HCT116 (cell line): ENCODE results near the gene SPOCD1. TPM values are rescaled to one million over a fixed set of nuclear protein-coding genes. Genes with fewer than 3 reads are reported as not detected.

Experiments used
- ATAC-seq: fragments of 200-7000 bp; cut with Tn5 transposase; 2 replicates; pipeline ENCODE4 v1.9.1; 2020; ENCODE audit warnings: mild to moderate bottlenecking, moderate library complexity
- BruUV-seq: library from RNA; stranded (reverse); fragments of 400-500 nt; replicated peaks from 2 replicates; lab custom pipeline; 2021; lab: Mats Ljungman, UMichigan
- CTCF ChIA-PET: fragments of 300-600 bp; sonication (Branson Sonifier 250); formaldehyde crosslinking; loops from one replicate; lab custom pipeline; 2021; ENCODE audit warnings: antibody characterized with exemption; lab: Charles Lee
- POLR2A ChIA-PET: fragments of 300-600, 350-600 bp; sonication (Branson Sonifier 250); formaldehyde crosslinking; loops from one replicate; lab custom pipeline; 2021; ENCODE audit warnings: antibody characterized with exemption; lab: Charles Lee
- RAD21 ChIA-PET, 2 experiments: fragments of 300-600 bp; sonication (Branson Sonifier 250); formaldehyde crosslinking; loops; one replicate each; lab custom pipeline; 2023; ENCODE audit warnings: low total read pairs in 2 of 2; ENCODE audit not compliant: uncharacterized antibody in 2 of 2, unreplicated experiment in 2 of 2, low non-redundant PET in 1 of 2; lab: Charles Lee
- DNase-seq: peaks from one replicate; pipeline ENCODE4 v3.0.0-alpha.2; 2010; ENCODE audit warnings: low read depth, low spot score
- H2AFZ ChIP-seq: fragments of 200-600 bp; shearing (Covaris generic), sonication (generic); 2 replicates; pipeline ENCODE4 v1.6.1; 2017; ENCODE audit warnings: low read depth, mixed run types, mixed read lengths, antibody characterized with exemption, low read length; ENCODE audit not compliant: poor library complexity, severe bottlenecking
- H3K27ac ChIP-seq: 2 replicates; pipeline ENCODE4 v1.5.1; 2012; ENCODE audit warnings: low read depth, low read length
- H3K27me3 ChIP-seq: fragments of 200-600 bp; sonication (generic); 2 replicates; pipeline ENCODE4 v1.6.1; 2016; ENCODE audit warnings: mixed run types, low read length, mixed read lengths; ENCODE audit not compliant: insufficient read depth
- H3K36me3 ChIP-seq, 2 experiments: fragments of 200-500 bp in 1 of 2; fragments of 200-600 bp in 1 of 2; sonication (Bioruptor generic) in 1 of 2; sonication (generic) in 1 of 2; 2 replicates each; pipeline versions ENCODE4 v1.5.1 to v1.6.1; 2014 to 2016; ENCODE audit warnings: low read length in 2 of 2, inconsistent platforms in 1 of 2, mixed read lengths in 1 of 2, mixed run types in 1 of 2; ENCODE audit not compliant: insufficient read depth in 2 of 2, control insufficient read depth in 1 of 2
- H3K4me1 ChIP-seq, 2 experiments: fragments of 200-600 bp in 1 of 2; sonication (generic) in 1 of 2; 2 replicates each; pipeline versions ENCODE4 v1.5.1 to v1.6.1; 2012 to 2017; ENCODE audit warnings: low read length in 2 of 2, inconsistent platforms in 1 of 2, mild to moderate bottlenecking in 1 of 2, mixed read lengths in 1 of 2, mixed run types in 1 of 2, moderate library complexity in 1 of 2; ENCODE audit not compliant: insufficient read depth in 2 of 2, control insufficient read depth in 1 of 2
- H3K4me2 ChIP-seq: fragments of 200-600 bp; sonication (generic); 2 replicates; pipeline ENCODE4 v1.6.1; 2017; ENCODE audit warnings: mixed run types, low read length, mixed read lengths
- H3K4me3 ChIP-seq, 2 experiments: fragments of 200-600 bp in 1 of 2; sonication (generic) in 1 of 2; replicated peaks in 1 of 2; 2 replicates each; pipeline ENCODE4 v1.5.1; 2011 to 2016; ENCODE audit warnings: low read length in 2 of 2, control low read depth in 1 of 2, low read depth in 1 of 2, mild to moderate bottlenecking in 1 of 2, mixed read lengths in 1 of 2, mixed run types in 1 of 2
- H3K79me2 ChIP-seq: fragments of 200-600 bp; sonication (generic); 2 replicates; pipeline ENCODE4 v1.6.1; 2017; ENCODE audit warnings: mild to moderate bottlenecking, mixed run types, low read length, moderate library complexity, mixed read lengths; ENCODE audit not compliant: insufficient read depth
- H3K9ac ChIP-seq: fragments of 200-600 bp; sonication (generic); 2 replicates; pipeline ENCODE4 v1.6.1; 2016; ENCODE audit warnings: low read length, mixed read lengths
- H3K9me2 ChIP-seq: fragments of 200-600 bp; sonication (generic), shearing (Covaris generic); 2 replicates; pipeline ENCODE4 v1.6.1; 2017; ENCODE audit warnings: mixed run types, mild to moderate bottlenecking, moderate library complexity; ENCODE audit not compliant: insufficient read depth
- H3K9me3 ChIP-seq, 2 experiments: fragments of 200-500 bp in 1 of 2; fragments of 200-600 bp in 1 of 2; sonication (Bioruptor generic) in 1 of 2; sonication (generic) in 1 of 2; 2 replicates each; pipeline ENCODE4 v1.6.1; 2014 to 2017; ENCODE audit warnings: low read length in 2 of 2, mixed read lengths in 2 of 2, inconsistent platforms in 1 of 2, low read depth in 1 of 2, mild to moderate bottlenecking in 1 of 2, mixed run types in 1 of 2, moderate library complexity in 1 of 2; ENCODE audit not compliant: control insufficient read depth in 1 of 2, insufficient read depth in 1 of 2
- H4K20me1 ChIP-seq: fragments of 200-600 bp; sonication (generic), shearing (Covaris generic); 2 replicates; pipeline ENCODE4 v1.6.1; 2017; ENCODE audit warnings: mixed run types, mild to moderate bottlenecking, moderate library complexity; ENCODE audit not compliant: insufficient read depth
- CBX3 ChIP-seq: IDR thresholded peaks from 2 replicates; pipeline ENCODE4 v1.6.1; 2012; ENCODE audit warnings: low read depth
- CEBPB ChIP-seq: IDR thresholded peaks from 2 replicates; pipeline ENCODE4 v1.6.1; 2012; ENCODE audit warnings: low read depth
- EGR1 ChIP-seq: IDR thresholded peaks from 2 replicates; pipeline ENCODE4 v1.6.1; 2012; ENCODE audit warnings: low read depth
- ELF1 ChIP-seq: IDR thresholded peaks from 2 replicates; pipeline ENCODE4 v1.6.1; 2012; ENCODE audit warnings: low read depth, borderline replicate concordance
- EZH2 ChIP-seq: fragments of 200-600 bp; sonication (generic); IDR thresholded peaks from 2 replicates; pipeline ENCODE4 v1.6.1; 2017; ENCODE audit warnings: antibody characterized with exemption, mixed run types
- EZH2phosphoT487 ChIP-seq: fragments of 200-600 bp; IDR thresholded peaks from 2 replicates; pipeline ENCODE4 v1.6.1; 2018; ENCODE audit warnings: antibody characterized with exemption, borderline replicate concordance
- FOSL1 ChIP-seq: IDR thresholded peaks from 2 replicates; pipeline ENCODE4 v1.6.1; 2012; ENCODE audit warnings: low read depth
- JUND ChIP-seq: IDR thresholded peaks from 2 replicates; pipeline ENCODE4 v1.6.1; 2012
- POLR2AphosphoS5 ChIP-seq: IDR thresholded peaks from 2 replicates; pipeline ENCODE4 v1.6.1; 2011; ENCODE audit warnings: mild to moderate bottlenecking, low read depth, low read length, moderate library complexity
- RAD21 ChIP-seq: IDR thresholded peaks from 2 replicates; pipeline ENCODE4 v1.6.1; 2012; ENCODE audit warnings: low read depth, mild to moderate bottlenecking
- SIN3A ChIP-seq: IDR thresholded peaks from 2 replicates; pipeline ENCODE4 v1.6.1; 2012; ENCODE audit warnings: low read depth
- SP1 ChIP-seq: IDR thresholded peaks from 2 replicates; pipeline ENCODE4 v1.6.1; 2012; ENCODE audit warnings: low read depth
- SRF ChIP-seq: IDR thresholded peaks from 2 replicates; pipeline ENCODE4 v1.6.1; 2012; ENCODE audit warnings: low read depth
- TCF7L2 ChIP-seq: IDR thresholded peaks from 2 replicates; pipeline ENCODE4 v1.7.0; 2011; ENCODE audit warnings: borderline replicate concordance, inconsistent platforms; ENCODE audit not compliant: insufficient read depth, insufficient read length; ENCODE audit errors: extremely low read depth
- YY1 ChIP-seq: IDR thresholded peaks from 2 replicates; pipeline ENCODE4 v1.6.1; 2011; ENCODE audit warnings: low read length, low read depth, moderate library complexity, mild to moderate bottlenecking; ENCODE audit not compliant: insufficient replicate concordance; ENCODE audit errors: extremely low read depth
- ZFX ChIP-seq: fragments of 450-650 bp; IDR thresholded peaks from 2 replicates; pipeline ENCODE4 v1.6.1; 2017
- ZNF274 ChIP-seq: fragments of 200-500 bp; sonication (Bioruptor generic); IDR thresholded peaks from 2 replicates; pipeline ENCODE4 v1.6.1; 2014; ENCODE audit warnings: mild to moderate bottlenecking, low read depth, low read length, inconsistent platforms
- intact Hi-C: fragments of 100-400 bp; cut with micrococcal nuclease; formaldehyde crosslinking; loops from 2 replicates; pipeline ENCODE4 v1.10.0; 2022
- total RNA-seq: library from RNA; stranded (reverse); gene quantifications from one replicate; pipeline ENCODE4 v1.2.1, GENCODE V29; 2021; ENCODE audit not compliant: unreplicated experiment
- TF ChIP-seq, protein P1 (sequence below), 3 experiments: fragments of 200-600 bp in 1 of 3; sonication (generic) in 1 of 3; IDR thresholded peaks in 2 of 3; conservative IDR thresholded peaks in 1 of 3; 2 replicates each; pipeline ENCODE4 v1.5.1; 2012 to 2017; ENCODE audit warnings: low read depth in 2 of 3, low read length in 2 of 3, antibody characterized with exemption in 1 of 3, borderline replicate concordance in 1 of 3, control low read depth in 1 of 3, mild to moderate bottlenecking in 1 of 3, mixed read lengths in 1 of 3, mixed run types in 1 of 3, moderate library complexity in 1 of 3; ENCODE audit not compliant: insufficient read depth in 1 of 3
- TF ChIP-seq, protein P2 (sequence below): IDR thresholded peaks from 2 replicates; pipeline ENCODE4 v1.6.1; 2012; ENCODE audit warnings: low read depth
- TF ChIP-seq, protein P3 (sequence below): IDR thresholded peaks from 2 replicates; pipeline ENCODE4 v1.6.1; 2012

Gene SPOCD1
- total RNA-seq, 1 experiment from 2014 or later, result 5.0 TPM

DNA sequence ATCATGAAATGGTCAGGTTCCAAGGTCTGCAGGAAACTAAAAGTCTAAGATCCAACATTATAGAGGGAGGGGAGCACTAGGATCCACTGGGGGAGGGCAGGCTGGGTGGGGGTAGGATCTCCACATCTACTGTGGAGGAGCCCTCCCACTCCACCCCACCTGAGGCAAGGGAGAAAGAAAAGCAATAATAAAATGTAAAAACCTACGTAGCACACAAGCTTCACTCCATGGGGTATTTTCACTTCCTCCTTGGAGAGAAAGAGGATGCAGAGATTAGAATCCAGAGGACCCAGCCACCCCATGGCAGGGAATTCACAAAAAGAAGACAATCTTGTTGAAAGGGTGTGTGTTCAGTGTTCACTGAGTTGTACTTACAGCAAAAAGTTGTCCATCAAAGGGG lies 14.4 kb downstream of the SPOCD1 start:
- TF ChIP-seq, protein P1, sequence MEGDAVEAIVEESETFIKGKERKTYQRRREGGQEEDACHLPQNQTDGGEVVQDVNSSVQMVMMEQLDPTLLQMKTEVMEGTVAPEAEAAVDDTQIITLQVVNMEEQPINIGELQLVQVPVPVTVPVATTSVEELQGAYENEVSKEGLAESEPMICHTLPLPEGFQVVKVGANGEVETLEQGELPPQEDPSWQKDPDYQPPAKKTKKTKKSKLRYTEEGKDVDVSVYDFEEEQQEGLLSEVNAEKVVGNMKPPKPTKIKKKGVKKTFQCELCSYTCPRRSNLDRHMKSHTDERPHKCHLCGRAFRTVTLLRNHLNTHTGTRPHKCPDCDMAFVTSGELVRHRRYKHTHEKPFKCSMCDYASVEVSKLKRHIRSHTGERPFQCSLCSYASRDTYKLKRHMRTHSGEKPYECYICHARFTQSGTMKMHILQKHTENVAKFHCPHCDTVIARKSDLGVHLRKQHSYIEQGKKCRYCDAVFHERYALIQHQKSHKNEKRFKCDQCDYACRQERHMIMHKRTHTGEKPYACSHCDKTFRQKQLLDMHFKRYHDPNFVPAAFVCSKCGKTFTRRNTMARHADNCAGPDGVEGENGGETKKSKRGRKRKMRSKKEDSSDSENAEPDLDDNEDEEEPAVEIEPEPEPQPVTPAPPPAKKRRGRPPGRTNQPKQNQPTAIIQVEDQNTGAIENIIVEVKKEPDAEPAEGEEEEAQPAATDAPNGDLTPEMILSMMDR (IDR thresholded peaks at IDR 0.05 in 2 of 3, conservative IDR thresholded peaks at IDR 0.05 in 1 of 3; ENCODE audit: borderline replicate concordance in 1 of 3, insufficient read depth in 1 of 3, low read depth in 2 of 3, low read length in 2 of 3), result no peak
- TF ChIP-seq SIN3A, result no peak
- no peak for TF ChIP-seq EZH2
- TF ChIP-seq ZFX, result no peak
- no peak for TF ChIP-seq SP1
- no peak for TF ChIP-seq YY1
- TF ChIP-seq JUND, result no peak
- no peak for TF ChIP-seq EGR1
- TF ChIP-seq CEBPB, result no peak
- no peak for TF ChIP-seq RAD21
- TF ChIP-seq EZH2phosphoT487, result no peak
- no peak for TF ChIP-seq TCF7L2
- TF ChIP-seq, protein P2, sequence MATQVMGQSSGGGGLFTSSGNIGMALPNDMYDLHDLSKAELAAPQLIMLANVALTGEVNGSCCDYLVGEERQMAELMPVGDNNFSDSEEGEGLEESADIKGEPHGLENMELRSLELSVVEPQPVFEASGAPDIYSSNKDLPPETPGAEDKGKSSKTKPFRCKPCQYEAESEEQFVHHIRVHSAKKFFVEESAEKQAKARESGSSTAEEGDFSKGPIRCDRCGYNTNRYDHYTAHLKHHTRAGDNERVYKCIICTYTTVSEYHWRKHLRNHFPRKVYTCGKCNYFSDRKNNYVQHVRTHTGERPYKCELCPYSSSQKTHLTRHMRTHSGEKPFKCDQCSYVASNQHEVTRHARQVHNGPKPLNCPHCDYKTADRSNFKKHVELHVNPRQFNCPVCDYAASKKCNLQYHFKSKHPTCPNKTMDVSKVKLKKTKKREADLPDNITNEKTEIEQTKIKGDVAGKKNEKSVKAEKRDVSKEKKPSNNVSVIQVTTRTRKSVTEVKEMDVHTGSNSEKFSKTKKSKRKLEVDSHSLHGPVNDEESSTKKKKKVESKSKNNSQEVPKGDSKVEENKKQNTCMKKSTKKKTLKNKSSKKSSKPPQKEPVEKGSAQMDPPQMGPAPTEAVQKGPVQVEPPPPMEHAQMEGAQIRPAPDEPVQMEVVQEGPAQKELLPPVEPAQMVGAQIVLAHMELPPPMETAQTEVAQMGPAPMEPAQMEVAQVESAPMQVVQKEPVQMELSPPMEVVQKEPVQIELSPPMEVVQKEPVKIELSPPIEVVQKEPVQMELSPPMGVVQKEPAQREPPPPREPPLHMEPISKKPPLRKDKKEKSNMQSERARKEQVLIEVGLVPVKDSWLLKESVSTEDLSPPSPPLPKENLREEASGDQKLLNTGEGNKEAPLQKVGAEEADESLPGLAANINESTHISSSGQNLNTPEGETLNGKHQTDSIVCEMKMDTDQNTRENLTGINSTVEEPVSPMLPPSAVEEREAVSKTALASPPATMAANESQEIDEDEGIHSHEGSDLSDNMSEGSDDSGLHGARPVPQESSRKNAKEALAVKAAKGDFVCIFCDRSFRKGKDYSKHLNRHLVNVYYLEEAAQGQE, result no peak
- TF ChIP-seq, protein P3, sequence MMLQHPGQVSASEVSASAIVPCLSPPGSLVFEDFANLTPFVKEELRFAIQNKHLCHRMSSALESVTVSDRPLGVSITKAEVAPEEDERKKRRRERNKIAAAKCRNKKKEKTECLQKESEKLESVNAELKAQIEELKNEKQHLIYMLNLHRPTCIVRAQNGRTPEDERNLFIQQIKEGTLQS, result no peak
- no peak for TF ChIP-seq POLR2AphosphoS5
- TF ChIP-seq FOSL1, result no peak
- no peak for TF ChIP-seq ZNF274
- TF ChIP-seq CBX3, result no peak
- no peak for TF ChIP-seq ELF1
- TF ChIP-seq SRF, result no peak
- Histone ChIP-seq H3K79me2 (no peaks in the 10 kb centered on the region), H3K4me3 (no peak overlapping the region), H3K27me3 (no peaks in the 10 kb centered on the region), H3K27ac (no peak overlapping the region), H2AFZ (no peak overlapping the region), H4K20me1 (no peaks in the 10 kb centered on the region), H3K4me2 (no peak overlapping the region), H3K36me3 (no peaks in the 10 kb centered on the region), H3K4me1 (peaks cover 12 to 36% of the 10 kb centered on the region in 2 experiments), H3K9me2 (no peaks in the 10 kb centered on the region), H3K9me3 (no peaks in the 10 kb centered on the region), H3K9ac (no peak overlapping the region)
- CTCF ChIA-PET, result interaction anchor here (1.0 kb wide), 1 partner anchor 163 kb away, joined by 4 read pairs; no protein-coding TSS in a partner anchor
- no peak for ATAC-seq
- RAD21 ChIA-PET, result no interaction called here
- POLR2A ChIA-PET, result interaction anchor here (1.3 kb wide), 1 partner anchor 12 kb away, joined by 3 read pairs; no protein-coding TSS in a partner anchor
- no TSS peak for BruUV-seq
- intact Hi-C loops, result no loop called here
- no peak for DNase-seq
